Measurements from ENCODE around the gene C1orf210. TPM values are rescaled to one million over a fixed set of nuclear protein-coding genes. Genes with fewer than 3 reads are reported as not detected.

The C1orf210 gene
- total and polyA plus RNA-seq, 2 donors (not counting 1 experiment from before 2014, with no cell fraction given), result not detected

GRCh38 chr1:43298055-43298454 is 12.7 kb upstream of the C1orf210 start:
- H3K4me1 Mint-ChIP-seq, result no peaks in the 10 kb centered on the region
- H3K4me3 Mint-ChIP-seq, result no peak overlapping the region
- H4K20me1 ChIP-seq (ENCODE audit: control insufficient read depth, insufficient read depth, low read length, poor library complexity, severe bottlenecking), result no peaks in the 10 kb centered on the region
- ATAC-seq (ENCODE audit: low read depth), result no peak
- no peak overlapping the region for H3K4me2 ChIP-seq (replicated peaks; ENCODE audit: low read depth, low read length, poor library complexity, severe bottlenecking)
- no peak overlapping the region for H3K4me3 ChIP-seq (ENCODE audit: control extremely low read depth in 1 of 5, extremely low read depth in 1 of 5, insufficient read depth in 1 of 5, low read depth in 2 of 5, low read length in 4 of 5)
- H3K9me3 Mint-ChIP-seq (ENCODE audit: insufficient read depth), result no peaks in the 10 kb centered on the region
- H3K9ac ChIP-seq (ENCODE audit: low read length), result no peak overlapping the region
- no peak overlapping the region for H3K27ac ChIP-seq (ENCODE audit: low read length in 2 of 2)
- H2AFZ ChIP-seq (ENCODE audit: insufficient read depth, low read depth, low read length, poor library complexity, severe bottlenecking), result no peak overlapping the region
- CTCF ChIA-PET, result interaction anchor here (1.3 kb wide), 1 partner anchor 71 kb away, joined by 4 read pairs; no protein-coding TSS in a partner anchor
- no peaks in the 10 kb centered on the region for H3K79me2 ChIP-seq (ENCODE audit: control insufficient read depth, insufficient read depth, low read length)
- POLR2A ChIA-PET, result no interaction called here
- intact Hi-C loops (cut with micrococcal nuclease), result no loop called here
- peaks cover 9% of the 10 kb centered on the region for H3K27me3 Mint-ChIP-seq
- no CpG with 5 or more reads among the region's 1 CpG for WGBS (ENCODE audit: insufficient coverage)
- no peaks in the 10 kb centered on the region for H3K27me3 ChIP-seq (replicated peaks in 1 of 4; ENCODE audit: control extremely low read depth in 1 of 4, control insufficient read depth in 3 of 4, insufficient read depth in 4 of 4, low read length in 3 of 4)
- H3K36me3 ChIP-seq (replicated peaks in 1 of 2; ENCODE audit: control extremely low read depth in 1 of 2, control insufficient read depth in 1 of 2, extremely low read depth in 1 of 2, insufficient read depth in 2 of 2, low read length in 1 of 2), result no peaks in the 10 kb centered on the region
- no peaks in the 10 kb centered on the region for H3K9me3 ChIP-seq (ENCODE audit: control extremely low read depth in 1 of 3, control insufficient read depth in 2 of 3, insufficient read depth in 1 of 3, low read length in 2 of 3)
- H3K4me1 ChIP-seq (ENCODE audit: control insufficient read depth in 2 of 2, insufficient read depth in 2 of 2, low read length in 2 of 2), result no peaks in the 10 kb centered on the region
- H3K27ac Mint-ChIP-seq, result no peak overlapping the region
- TF ChIP-seq EZH2 (IDR thresholded peaks at IDR 0.05; ENCODE audit: borderline replicate concordance, insufficient read depth, low read depth, low read length, poor library complexity, severe bottlenecking), result no peak
- TF ChIP-seq CTCF (IDR thresholded peaks at IDR 0.05), result no peak
- no peak for DNase-seq

GRCh38 chr1:43296207-43296606 is 10.8 kb upstream of the C1orf210 start:
- CTCF ChIA-PET, result no interaction called here
- POLR2A ChIA-PET, result no interaction called here
- no peaks in the 10 kb centered on the region for H3K4me1 ChIP-seq (ENCODE audit: control insufficient read depth in 2 of 2, insufficient read depth in 2 of 2, low read length in 2 of 2)
- no peaks in the 10 kb centered on the region for H3K36me3 ChIP-seq (replicated peaks in 1 of 2; ENCODE audit: control extremely low read depth in 1 of 2, control insufficient read depth in 1 of 2, extremely low read depth in 1 of 2, insufficient read depth in 2 of 2, low read length in 1 of 2)
- no peaks in the 10 kb centered on the region for H3K27me3 ChIP-seq (replicated peaks in 1 of 4; ENCODE audit: control extremely low read depth in 1 of 4, control insufficient read depth in 3 of 4, insufficient read depth in 4 of 4, low read length in 3 of 4)
- Mint-ChIP-seq H3K4me3 (no peak overlapping the region), H3K27ac (no peak overlapping the region), H3K27me3 (peaks cover 2% of the 10 kb centered on the region), H3K4me1 (no peaks in the 10 kb centered on the region), H3K9me3 (ENCODE audit: insufficient read depth) (no peaks in the 10 kb centered on the region)
- intact Hi-C loops (cut with micrococcal nuclease), result no loop called here
- no peak for TF ChIP-seq CTCF (IDR thresholded peaks at IDR 0.05)
- no peaks in the 10 kb centered on the region for H4K20me1 ChIP-seq (ENCODE audit: control insufficient read depth, insufficient read depth, low read length, poor library complexity, severe bottlenecking)
- DNase-seq, result no peak
- no peak overlapping the region for H3K27ac ChIP-seq (ENCODE audit: low read length in 2 of 2)
- H3K9ac ChIP-seq (ENCODE audit: low read length), result no peak overlapping the region
- H2AFZ ChIP-seq (ENCODE audit: insufficient read depth, low read depth, low read length, poor library complexity, severe bottlenecking), result no peak overlapping the region
- no peak overlapping the region for H3K4me3 ChIP-seq (ENCODE audit: control extremely low read depth in 1 of 5, extremely low read depth in 1 of 5, insufficient read depth in 1 of 5, low read depth in 2 of 5, low read length in 4 of 5)
- no CpG with 5 or more reads among the region's 1 CpG for WGBS (ENCODE audit: insufficient coverage)
- no peak for ATAC-seq (ENCODE audit: low read depth)
- no peak overlapping the region for H3K4me2 ChIP-seq (replicated peaks; ENCODE audit: low read depth, low read length, poor library complexity, severe bottlenecking)
- no peaks in the 10 kb centered on the region for H3K9me3 ChIP-seq (ENCODE audit: control extremely low read depth in 1 of 3, control insufficient read depth in 2 of 3, insufficient read depth in 1 of 3, low read length in 2 of 3)
- no peaks in the 10 kb centered on the region for H3K79me2 ChIP-seq (ENCODE audit: control insufficient read depth, insufficient read depth, low read length)
